Measurements from ENCODE around the gene WDR43.

- TF ChIP-seq CTCF (IDR thresholded peaks at IDR 0.05) = no peak
- no peak for TF ChIP-seq EP300 (IDR thresholded peaks at IDR 0.05)
Observed at GRCh38 chr2:28994074-28994473, 99.6 kb downstream of the WDR43 start.

All from sigmoid colon (tissue), 4 donors.